ENCODE data around the gene TFIP11.

DNA sequence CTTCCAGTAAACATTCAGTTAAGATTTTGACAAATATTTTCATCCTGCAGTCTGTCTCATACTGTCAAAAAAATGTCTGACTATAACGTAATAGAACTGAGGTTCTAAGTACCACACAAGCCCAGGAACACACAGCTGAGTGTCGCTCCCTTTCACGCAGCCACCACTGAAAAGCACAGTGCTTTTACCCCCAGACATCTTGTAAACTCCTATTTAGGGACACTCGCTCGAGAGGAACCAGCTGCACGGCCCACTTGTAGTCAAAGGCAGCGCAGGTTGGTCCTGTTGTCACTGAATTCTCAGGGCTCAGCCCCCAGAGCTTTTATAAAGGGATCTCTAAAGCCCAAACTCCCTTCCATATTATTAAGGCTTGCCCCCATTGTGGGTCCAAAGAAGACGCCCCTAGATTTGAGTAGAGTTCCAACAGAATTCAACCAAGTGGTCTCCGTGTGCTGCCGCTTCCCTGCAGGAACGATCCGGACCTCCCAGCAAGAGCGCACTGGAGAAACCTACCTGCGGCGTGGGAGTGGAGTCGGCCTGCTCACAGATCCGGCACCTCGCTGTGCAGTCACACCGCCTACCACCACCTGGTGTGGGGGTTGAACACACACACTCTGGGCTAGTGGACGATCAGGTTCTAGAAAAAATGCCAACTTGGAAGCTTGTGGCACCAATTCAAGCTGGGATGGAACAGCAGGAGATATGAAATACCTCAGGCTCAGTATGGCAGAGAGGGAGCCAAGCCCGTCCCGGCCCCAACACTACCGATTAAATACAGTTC, 59.8 kb downstream of the TFIP11 start:
- TF ChIP-seq POLR2A (IDR thresholded peaks at IDR 0.05; ENCODE audit: low read depth, low read length) (no peak), TAF1 (IDR thresholded peaks at IDR 0.05; ENCODE audit: borderline replicate concordance, low read depth, low read length) (no peak)
